ENCODE measurements around the gene LRRC23.
A peak's percentile ranks its signal among the peaks of the same experiment; 100 is the strongest.

Gene LRRC23

DNA sequence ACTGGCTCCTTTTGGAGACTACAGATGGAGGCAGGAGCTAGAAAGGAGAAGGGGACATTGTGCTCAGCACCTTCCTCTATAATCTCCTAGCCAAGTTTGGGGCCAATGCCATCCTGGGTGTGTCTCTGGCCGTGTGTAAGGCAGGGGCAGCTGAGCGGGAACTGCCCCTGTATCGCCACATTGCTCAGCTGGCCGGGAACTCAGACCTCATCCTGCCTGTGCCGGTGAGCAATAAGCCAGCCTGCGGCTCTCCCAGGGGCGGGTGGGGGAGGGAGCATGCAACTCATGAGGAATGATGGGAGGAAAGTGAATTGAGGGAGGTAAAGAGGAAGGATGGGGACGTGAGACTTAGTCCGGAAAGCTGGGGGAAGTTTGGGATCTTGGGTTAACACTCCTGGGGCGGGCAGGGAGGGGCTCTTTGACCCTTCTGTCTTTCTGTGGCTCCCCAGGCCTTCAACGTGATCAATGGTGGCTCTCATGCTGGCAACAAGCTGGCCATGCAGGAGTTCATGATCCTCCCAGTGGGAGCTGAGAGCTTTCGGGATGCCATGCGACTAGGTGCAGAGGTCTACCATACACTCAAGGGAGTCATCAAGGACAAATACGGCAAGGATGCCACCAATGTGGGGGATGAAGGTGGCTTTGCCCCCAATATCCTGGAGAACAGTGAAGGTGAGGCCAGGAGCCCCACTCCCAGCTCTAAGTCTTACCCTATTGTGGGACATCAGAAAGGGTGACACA, 13.0 kb downstream of the LRRC23 start:
- Histone ChIP-seq H3K4me1 (ENCODE audit: control insufficient read depth, insufficient read depth, low read length, unreplicated experiment) (peaks cover 10% of the 10 kb centered on the region), H3K4me3 (ENCODE audit: low read depth, low read length) (no peak overlapping the region), H2AFZ (ENCODE audit: low read length, unreplicated experiment) (no peak overlapping the region), H3K27me3 (ENCODE audit: insufficient read depth, low read length) (no peaks in the 10 kb centered on the region), H3K27ac (ENCODE audit: low read depth, low read length) (no peak overlapping the region), H3K79me2 (ENCODE audit: control insufficient read depth, insufficient read depth, low read length, unreplicated experiment) (peaks cover 15% of the 10 kb centered on the region), H3K36me3 (ENCODE audit: insufficient read depth, low read length) (peaks cover 17% of the 10 kb centered on the region; the same call in 1 of the 2 replicates)

DNA sequence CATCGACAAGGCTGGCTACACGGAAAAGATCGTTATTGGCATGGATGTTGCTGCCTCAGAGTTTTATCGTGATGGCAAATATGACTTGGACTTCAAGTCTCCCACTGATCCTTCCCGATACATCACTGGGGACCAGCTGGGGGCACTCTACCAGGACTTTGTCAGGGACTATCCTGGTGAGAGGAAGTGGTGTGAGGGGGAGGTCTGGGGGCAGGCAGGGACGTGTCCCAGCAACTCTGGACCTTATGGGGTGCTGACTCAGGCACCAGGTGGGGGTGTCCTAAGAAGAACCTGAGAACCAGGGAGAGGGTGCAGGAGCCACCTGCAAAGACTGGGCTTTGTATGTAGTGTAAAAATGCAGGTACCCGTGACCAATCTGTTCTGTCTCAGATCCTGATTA, 15.0 kb downstream of the LRRC23 start:
- Histone ChIP-seq H3K4me3 (ENCODE audit: low read depth, low read length) (no peak overlapping the region), H3K27me3 (ENCODE audit: insufficient read depth, low read length) (no peaks in the 10 kb centered on the region), H3K79me2 (ENCODE audit: control insufficient read depth, insufficient read depth, low read length, unreplicated experiment) (peaks cover 15% of the 10 kb centered on the region), H3K36me3 (ENCODE audit: insufficient read depth, low read length) (peaks cover 17% of the 10 kb centered on the region; the same call in 1 of the 2 replicates), H3K27ac (ENCODE audit: low read depth, low read length) (no peak overlapping the region), H3K4me1 (ENCODE audit: control insufficient read depth, insufficient read depth, low read length, unreplicated experiment) (peaks cover 8% of the 10 kb centered on the region), H2AFZ (ENCODE audit: low read length, unreplicated experiment) (no peak overlapping the region)

DNA sequence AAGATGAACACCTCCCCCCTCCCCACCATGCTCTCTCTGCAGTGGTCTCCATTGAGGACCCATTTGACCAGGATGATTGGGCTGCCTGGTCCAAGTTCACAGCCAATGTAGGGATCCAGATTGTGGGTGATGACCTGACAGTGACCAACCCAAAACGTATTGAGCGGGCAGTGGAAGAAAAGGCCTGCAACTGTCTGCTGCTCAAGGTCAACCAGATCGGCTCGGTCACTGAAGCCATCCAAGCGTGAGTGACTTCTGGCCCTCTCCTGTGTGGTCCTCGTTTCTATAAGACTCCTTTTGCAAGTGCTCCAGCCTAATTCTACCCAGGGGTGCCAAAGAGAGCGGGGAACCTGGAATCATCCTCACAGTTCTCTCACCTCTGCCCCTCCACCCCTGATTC, 16.9 kb downstream of the LRRC23 start:
- Histone ChIP-seq H3K4me1 (ENCODE audit: control insufficient read depth, insufficient read depth, low read length, unreplicated experiment) (peaks cover 22% of the 10 kb centered on the region), H3K27ac (ENCODE audit: low read depth, low read length) (no peak overlapping the region), H3K4me3 (ENCODE audit: low read depth, low read length) (no peak overlapping the region), H2AFZ (ENCODE audit: low read length, unreplicated experiment) (no peak overlapping the region), H3K36me3 (ENCODE audit: insufficient read depth, low read length) (peaks cover 15% of the 10 kb centered on the region; the same call in 1 of the 2 replicates), H3K79me2 (ENCODE audit: control insufficient read depth, insufficient read depth, low read length, unreplicated experiment) (peaks cover 2% of the 10 kb centered on the region), H3K27me3 (ENCODE audit: insufficient read depth, low read length) (no peaks in the 10 kb centered on the region)

DNA sequence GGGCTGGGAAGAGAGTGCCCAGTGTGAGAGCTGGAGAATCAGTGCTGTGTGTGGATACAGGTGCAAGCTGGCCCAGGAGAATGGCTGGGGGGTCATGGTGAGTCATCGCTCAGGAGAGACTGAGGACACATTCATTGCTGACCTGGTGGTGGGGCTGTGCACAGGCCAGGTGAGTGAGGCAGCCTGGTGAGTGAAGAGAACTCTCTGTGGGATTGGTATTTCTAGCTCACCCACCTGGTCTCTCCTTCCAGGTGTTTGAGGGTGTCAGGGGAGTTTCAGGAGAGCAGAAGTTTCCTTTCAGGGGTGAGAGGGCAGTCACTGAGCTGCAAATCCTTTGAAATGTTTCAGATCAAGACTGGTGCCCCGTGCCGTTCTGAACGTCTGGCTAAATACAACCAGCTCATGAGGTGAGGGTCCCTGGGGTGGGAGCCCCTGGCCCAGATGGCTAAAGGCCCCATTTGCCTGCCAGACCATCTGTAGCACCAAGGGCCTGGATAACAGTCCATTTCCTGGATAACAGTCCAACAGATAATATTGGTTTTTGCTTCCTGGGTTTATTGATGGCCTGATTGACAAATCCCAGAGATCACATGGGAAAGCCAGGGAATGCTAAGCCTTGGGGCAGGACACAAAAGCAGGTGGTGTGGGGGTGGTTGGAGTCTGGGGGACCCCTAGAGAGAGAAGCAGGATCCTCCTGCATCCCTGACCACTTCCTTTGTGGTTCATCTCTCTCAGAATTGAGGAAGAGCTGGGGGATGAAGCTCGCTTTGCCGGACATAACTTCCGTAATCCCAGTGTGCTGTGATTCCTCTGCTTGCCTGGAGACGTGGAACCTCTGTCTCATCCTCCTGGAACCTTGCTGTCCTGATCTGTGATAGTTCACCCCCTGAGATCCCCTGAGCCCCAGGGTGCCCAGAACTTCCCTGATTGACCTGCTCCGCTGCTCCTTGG, 17.6 kb downstream of the LRRC23 start:
- H2AFZ ChIP-seq (ENCODE audit: low read length, unreplicated experiment), result no peak overlapping the region
- H3K27ac ChIP-seq (ENCODE audit: low read depth, low read length), result no peak overlapping the region
- H3K4me1 ChIP-seq (ENCODE audit: control insufficient read depth, insufficient read depth, low read length, unreplicated experiment), result peaks cover 28% of the 10 kb centered on the region
- no peak overlapping the region for H3K4me3 ChIP-seq (ENCODE audit: low read depth, low read length)
- H3K79me2 ChIP-seq (ENCODE audit: control insufficient read depth, insufficient read depth, low read length, unreplicated experiment), result peaks cover 9% of the 10 kb centered on the region
- peaks cover 8% of the 10 kb centered on the region; the same call in 1 of the 2 replicates for H3K36me3 ChIP-seq (ENCODE audit: insufficient read depth, low read length)
- no peaks in the 10 kb centered on the region for H3K27me3 ChIP-seq (ENCODE audit: insufficient read depth, low read length)

DNA sequence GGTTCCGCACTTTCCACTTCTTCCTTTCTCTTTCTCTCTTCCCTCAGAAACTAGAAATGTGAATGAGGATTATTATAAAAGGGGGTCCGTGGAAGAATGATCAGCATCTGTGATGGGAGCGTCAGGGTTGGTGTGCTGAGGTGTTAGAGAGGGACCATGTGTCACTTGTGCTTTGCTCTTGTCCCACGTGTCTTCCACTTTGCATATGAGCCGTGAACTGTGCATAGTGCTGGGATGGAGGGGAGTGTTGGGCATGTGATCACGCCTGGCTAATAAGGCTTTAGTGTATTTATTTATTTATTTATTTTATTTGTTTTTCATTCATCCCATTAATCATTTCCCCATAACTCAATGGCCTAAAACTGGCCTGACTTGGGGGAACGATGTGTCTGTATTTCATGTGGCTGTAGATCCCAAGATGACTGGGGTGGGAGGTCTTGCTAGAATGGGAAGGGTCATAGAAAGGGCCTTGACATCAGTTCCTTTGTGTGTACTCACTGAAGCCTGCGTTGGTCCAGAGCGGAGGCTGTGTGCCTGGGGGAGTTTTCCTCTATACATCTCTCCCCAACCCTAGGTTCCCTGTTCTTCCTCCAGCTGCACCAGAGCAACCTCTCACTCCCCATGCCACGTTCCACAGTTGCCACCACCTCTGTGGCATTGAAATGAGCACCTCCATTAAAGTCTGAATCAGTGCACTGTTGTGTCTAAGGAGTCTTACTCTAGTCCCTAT, 18.5 kb downstream of the LRRC23 start:
- H3K27me3 ChIP-seq (ENCODE audit: insufficient read depth, low read length), result no peaks in the 10 kb centered on the region
- H3K4me1 ChIP-seq (ENCODE audit: control insufficient read depth, insufficient read depth, low read length, unreplicated experiment), result peaks cover 28% of the 10 kb centered on the region
- H3K27ac ChIP-seq (ENCODE audit: low read depth, low read length), result no peak overlapping the region
- H2AFZ ChIP-seq (ENCODE audit: low read length, unreplicated experiment), result no peak overlapping the region
- H3K79me2 ChIP-seq (ENCODE audit: control insufficient read depth, insufficient read depth, low read length, unreplicated experiment), result peaks cover 15% of the 10 kb centered on the region
- H3K36me3 ChIP-seq (ENCODE audit: insufficient read depth, low read length), result peaks cover 7% of the 10 kb centered on the region; the same call in 1 of the 2 replicates
- no peak overlapping the region for H3K4me3 ChIP-seq (ENCODE audit: low read depth, low read length)

DNA sequence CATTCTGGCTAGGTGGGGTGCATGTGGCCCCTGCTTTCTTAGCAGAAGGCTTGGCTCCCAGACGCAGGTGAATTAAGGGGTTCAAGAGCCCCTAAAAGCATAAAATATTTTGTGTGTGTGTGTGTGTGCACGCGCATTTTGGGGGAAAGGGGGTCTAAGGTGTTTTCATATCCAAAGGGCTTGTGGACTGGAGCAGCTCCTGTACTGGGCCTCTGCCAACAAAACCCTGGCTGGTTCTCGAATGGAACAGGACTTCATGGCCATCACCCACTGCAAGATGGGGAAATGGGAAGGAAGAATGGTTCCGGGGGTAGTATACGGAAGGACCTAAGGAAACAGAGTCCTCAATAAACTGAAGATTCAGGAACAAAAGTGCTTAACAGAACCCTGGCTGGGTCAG, 19.2 kb downstream of the LRRC23 start:
- H3K27me3 ChIP-seq (ENCODE audit: insufficient read depth, low read length), result no peaks in the 10 kb centered on the region
- H3K36me3 ChIP-seq (ENCODE audit: insufficient read depth, low read length), result peaks cover 7% of the 10 kb centered on the region; the same call in 1 of the 2 replicates
- H3K27ac ChIP-seq (ENCODE audit: low read depth, low read length), result peak overlapping the region; percentile 85; the same call in 1 of the 2 replicates
- no peak overlapping the region for H3K4me3 ChIP-seq (ENCODE audit: low read depth, low read length)
- H2AFZ ChIP-seq (ENCODE audit: low read length, unreplicated experiment), result no peak overlapping the region
- H3K79me2 ChIP-seq (ENCODE audit: control insufficient read depth, insufficient read depth, low read length, unreplicated experiment), result peaks cover 21% of the 10 kb centered on the region
- peaks cover 28% of the 10 kb centered on the region for H3K4me1 ChIP-seq (ENCODE audit: control insufficient read depth, insufficient read depth, low read length, unreplicated experiment)

DNA sequence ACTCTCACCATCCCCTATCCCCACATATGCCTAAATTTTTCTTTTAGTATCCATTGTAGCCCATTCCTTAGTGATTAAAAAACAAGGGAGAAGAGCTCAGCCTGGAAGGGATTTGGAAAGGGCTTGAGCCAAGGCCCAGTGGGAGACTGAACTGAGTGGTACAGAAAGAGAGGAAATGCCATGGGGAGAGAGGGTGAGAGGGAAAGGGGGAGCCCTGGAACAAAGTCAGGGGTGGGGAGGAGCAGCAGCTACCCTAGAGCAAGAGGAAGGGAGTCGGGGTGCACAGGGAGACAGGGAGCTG, 20.6 kb downstream of the LRRC23 start:
- peak overlapping the region; percentile 85 for H3K27ac ChIP-seq (ENCODE audit: low read depth, low read length)
- no peaks in the 10 kb centered on the region for H3K27me3 ChIP-seq (ENCODE audit: insufficient read depth, low read length)
- no peaks in the 10 kb centered on the region for H3K36me3 ChIP-seq (ENCODE audit: insufficient read depth, low read length)
- peaks cover 36% of the 10 kb centered on the region for H3K4me1 ChIP-seq (ENCODE audit: control insufficient read depth, insufficient read depth, low read length, unreplicated experiment)
- H3K79me2 ChIP-seq (ENCODE audit: control insufficient read depth, insufficient read depth, low read length, unreplicated experiment), result peaks cover 35% of the 10 kb centered on the region
- H2AFZ ChIP-seq (ENCODE audit: low read length, unreplicated experiment), result no peak overlapping the region
- 0 out of 2 replicates have a peak overlapping the region, but pooled peaks have one; percentile 7 for H3K4me3 ChIP-seq (ENCODE audit: low read depth, low read length)

DNA sequence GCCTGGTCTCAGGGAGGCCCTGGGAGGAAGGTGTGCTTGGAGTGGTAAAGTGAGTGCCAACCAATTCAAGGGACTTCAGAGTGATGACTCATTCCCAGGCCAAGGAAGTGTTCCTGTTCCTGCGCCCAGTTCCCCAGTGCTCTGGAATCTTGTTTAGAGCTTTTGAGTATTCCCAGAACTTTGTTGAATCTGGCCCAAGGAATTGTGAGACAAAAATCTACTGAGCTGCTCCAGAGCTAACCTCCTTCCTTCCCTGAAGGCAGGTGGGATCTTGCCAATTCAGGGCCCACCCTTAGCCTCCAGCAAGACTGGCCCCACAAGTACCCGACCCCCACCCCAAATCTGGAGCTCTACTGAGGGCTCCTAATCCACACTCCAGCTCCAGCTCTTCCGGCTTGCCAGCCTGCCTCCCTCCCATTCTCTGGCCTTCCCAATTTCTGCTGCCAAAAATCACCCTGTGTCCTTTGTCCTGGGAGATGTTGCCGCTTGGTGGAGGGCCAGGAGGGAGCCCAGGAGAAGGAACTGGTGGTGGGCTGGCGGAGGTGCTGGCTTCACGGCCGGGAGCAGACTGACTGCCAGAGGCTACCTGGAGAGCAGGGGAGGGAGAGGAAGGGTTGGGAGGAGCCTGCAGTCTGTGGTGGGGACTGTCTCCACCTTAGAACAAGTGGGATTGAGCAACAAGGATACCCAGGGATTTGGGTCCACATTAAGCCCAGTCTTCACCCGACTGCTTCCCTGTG, 21.1 kb downstream of the LRRC23 start:
- peak overlapping the region; percentile 85 for H3K27ac ChIP-seq (ENCODE audit: low read depth, low read length)
- H3K27me3 ChIP-seq (ENCODE audit: insufficient read depth, low read length), result no peaks in the 10 kb centered on the region
- H2AFZ ChIP-seq (ENCODE audit: low read length, unreplicated experiment), result no peak overlapping the region
- no peaks in the 10 kb centered on the region for H3K36me3 ChIP-seq (ENCODE audit: insufficient read depth, low read length)
- H3K79me2 ChIP-seq (ENCODE audit: control insufficient read depth, insufficient read depth, low read length, unreplicated experiment), result peaks cover 38% of the 10 kb centered on the region
- peaks cover 38% of the 10 kb centered on the region for H3K4me1 ChIP-seq (ENCODE audit: control insufficient read depth, insufficient read depth, low read length, unreplicated experiment)
- H3K4me3 ChIP-seq (ENCODE audit: low read depth, low read length), result peak overlapping the region; percentile 83

DNA sequence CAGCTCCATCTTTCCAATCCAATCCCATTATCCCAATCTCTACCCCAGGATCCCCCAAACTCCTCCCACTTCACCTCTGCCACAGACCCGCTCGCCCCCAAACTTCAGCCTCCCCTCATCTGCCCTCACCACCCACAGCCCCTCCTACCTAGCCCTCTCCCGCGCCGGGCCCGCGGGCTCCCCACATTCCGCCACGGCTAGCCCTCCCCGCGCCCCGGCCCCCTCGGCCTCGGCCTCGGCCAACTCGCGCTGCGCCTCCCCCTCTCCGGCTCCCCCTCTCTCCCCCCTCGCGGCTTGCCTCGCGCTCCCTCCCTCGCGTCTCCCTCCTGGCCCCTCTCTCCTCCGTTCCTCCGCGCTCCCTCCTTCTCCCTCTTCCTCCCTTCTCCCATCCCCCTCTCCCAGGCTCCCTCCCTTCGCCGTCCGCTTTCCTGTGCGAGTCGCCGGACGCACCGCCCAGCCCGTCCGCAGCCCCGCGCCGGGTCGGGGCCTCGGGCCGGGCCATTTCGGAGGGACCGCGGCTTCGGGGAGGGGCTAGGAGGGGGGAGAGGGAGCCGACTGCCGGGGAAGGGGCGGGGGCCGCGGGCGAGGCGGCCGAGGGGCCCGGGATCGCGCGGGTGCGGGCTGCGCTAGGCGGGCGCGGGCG, 22.9 kb downstream of the LRRC23 start, which contains the start of gene ATN1:
TSS of gene ATN1 (plus strand) at position 581 of the 643 bp plus-strand sequence. CDS start 6,043 bp downstream, outside the sequence.
- Histone ChIP-seq H3K27ac (ENCODE audit: low read depth, low read length) (peak within 1 kb of the TSS; percentile 85), H3K4me1 (ENCODE audit: control insufficient read depth, insufficient read depth, low read length, unreplicated experiment) (peaks cover 48% of the 10 kb centered on the region)

More for the DNA sequence above, 22.9 kb downstream of the LRRC23 start, which contains the start of gene ATN1:
- Histone ChIP-seq H3K79me2 (ENCODE audit: control insufficient read depth, insufficient read depth, low read length, unreplicated experiment) (peaks cover 49% of the 10 kb centered on the region), H3K27me3 (ENCODE audit: insufficient read depth, low read length) (no peaks in the 10 kb centered on the region), H3K4me3 (ENCODE audit: low read depth, low read length) (peak within 1 kb of the TSS; percentile 99), H2AFZ (ENCODE audit: low read length, unreplicated experiment) (peak within 1 kb of the TSS; percentile 41), H3K36me3 (ENCODE audit: insufficient read depth, low read length) (peaks cover 3% of the 10 kb centered on the region; the same call in 1 of the 2 replicates)

Data from ACC112 (cell line).